Heart left ventricle (tissue), 13 donors: ENCODE data around the gene JUND.

Experiments used
- CTCF ChIP-seq, 12 donors: fragments of 200-600 bp; sonication (generic) in 4 of 12; IDR thresholded peaks; one replicate each; pipeline versions ENCODE4 v1.5.0 to v1.8.0; 2018 to 2022; ENCODE audit warnings: antibody characterized with exemption in 12 of 12, mild to moderate bottlenecking in 5 of 12
- POLR2A ChIP-seq, 2 donors: fragments of 450-650 bp; IDR thresholded peaks; one replicate each; pipeline ENCODE4 v1.6.1; 2017; ENCODE audit warnings: antibody characterized with exemption in 2 of 2, mild to moderate bottlenecking in 2 of 2, moderate library complexity in 2 of 2
- donor health status: ischemic (EF 13 %, LVEDD 7.1; RV severe dilation, severe dysfunction).
- donor health status: DM: no; HTN: yes; CAD: no.
- donor health status: DM: no; HTN: no; CAD: no.
- donor health status: ischemic (EF 25% LVEDD 6.9; RV normal size, moderate dysfunction).
- donor health status: ischemic (EF 25% LVEDD 5.7; RV mildly dilated, moderate dysfunction).
- donor health status: ischemic (EF 35%, LVEDD 5.7; RV mildly dilated, moderate dysfunction).
- donor health status: nonischemic (EF 11% LVEDD 7.7; RV severe dilation, severe dysfunction).
- donor health status: DM: yes; HTN: yes; CAD: no.
- donor health status: PGD.
- donor health status: ischemic (EF 29% LVEDD 5.4; RV normal size, mild dysfunction).
- donor health status: nonischemic (EF 23%, LVEDD 6.1; RV moderate dilation, normal function).

- TF ChIP-seq POLR2A (IDR thresholded peaks at IDR 0.05) (no peak), CTCF (IDR thresholded peaks at IDR 0.05) (no peak)
Observed at GRCh38 chr19:18257503-18258470, 23.6 kb downstream of the JUND start.
